ENCODE measurements around the gene KLHDC4. TPM values are rescaled to one million over a fixed set of nuclear protein-coding genes. Genes with fewer than 3 reads are reported as not detected.

The KLHDC4 gene
- total and polyA plus RNA-seq, 8 donors = 25.5 to 119 (median 43.5) TPM

- Histone ChIP-seq H3K9me3 (no peaks in the 10 kb centered on the region), H3K36me3 (no peaks in the 10 kb centered on the region)
Observed at GRCh38 chr16:87667443-87667842, 98.3 kb downstream of the KLHDC4 start.

GRCh38 chr16:87666919-87667318, 98.9 kb downstream of the KLHDC4 start:
- intact Hi-C loops (cut with DNase I; ENCODE audit: low total_unique reads) = no loop called here
- Histone ChIP-seq H3K4me3 (no peak overlapping the region), H3K9me3 (no peaks in the 10 kb centered on the region), H3K27ac (no peak overlapping the region), H3K27me3 (peaks cover 0 to 61% (median 9%) of the 10 kb centered on the region in 3 donors), H3K4me1 (no peaks in the 10 kb centered on the region), H3K36me3 (no peaks in the 10 kb centered on the region)
- DNase-seq = no peak
- TF ChIP-seq POLR2AphosphoS5 (IDR thresholded peaks at IDR 0.05) (no peak), EP300 (IDR thresholded peaks at IDR 0.05) (no peak), POLR2A (IDR thresholded peaks at IDR 0.05) (no peak)
- TF ChIP-seq, protein P1, sequence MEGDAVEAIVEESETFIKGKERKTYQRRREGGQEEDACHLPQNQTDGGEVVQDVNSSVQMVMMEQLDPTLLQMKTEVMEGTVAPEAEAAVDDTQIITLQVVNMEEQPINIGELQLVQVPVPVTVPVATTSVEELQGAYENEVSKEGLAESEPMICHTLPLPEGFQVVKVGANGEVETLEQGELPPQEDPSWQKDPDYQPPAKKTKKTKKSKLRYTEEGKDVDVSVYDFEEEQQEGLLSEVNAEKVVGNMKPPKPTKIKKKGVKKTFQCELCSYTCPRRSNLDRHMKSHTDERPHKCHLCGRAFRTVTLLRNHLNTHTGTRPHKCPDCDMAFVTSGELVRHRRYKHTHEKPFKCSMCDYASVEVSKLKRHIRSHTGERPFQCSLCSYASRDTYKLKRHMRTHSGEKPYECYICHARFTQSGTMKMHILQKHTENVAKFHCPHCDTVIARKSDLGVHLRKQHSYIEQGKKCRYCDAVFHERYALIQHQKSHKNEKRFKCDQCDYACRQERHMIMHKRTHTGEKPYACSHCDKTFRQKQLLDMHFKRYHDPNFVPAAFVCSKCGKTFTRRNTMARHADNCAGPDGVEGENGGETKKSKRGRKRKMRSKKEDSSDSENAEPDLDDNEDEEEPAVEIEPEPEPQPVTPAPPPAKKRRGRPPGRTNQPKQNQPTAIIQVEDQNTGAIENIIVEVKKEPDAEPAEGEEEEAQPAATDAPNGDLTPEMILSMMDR (IDR thresholded peaks at IDR 0.05) = no peak
- 62 to 79% (median 68%) methylated on average over 15 to 16 of the region's 16 CpGs for WGBS, 5 donors

More at GRCh38 chr16:87667443-87667842, 98.3 kb downstream of the KLHDC4 start:
- DNase-seq = no peak
- H3K4me3 ChIP-seq = no peak overlapping the region
- no peaks in the 10 kb centered on the region for H3K4me1 ChIP-seq
- intact Hi-C loops (cut with DNase I; ENCODE audit: low total_unique reads) = no loop called here
- no peak for TF ChIP-seq EP300 (IDR thresholded peaks at IDR 0.05)
- TF ChIP-seq POLR2A (IDR thresholded peaks at IDR 0.05) = no peak
- TF ChIP-seq, protein P1 (IDR thresholded peaks at IDR 0.05) = no peak
- TF ChIP-seq POLR2AphosphoS5 (IDR thresholded peaks at IDR 0.05) = no peak
- 67 to 74% (median 73%) methylated on average over 7 of the region's 7 CpGs for WGBS, 5 donors
- no peak overlapping the region for H3K27ac ChIP-seq
- H3K27me3 ChIP-seq = peaks cover 0 to 57% (median 4%) of the 10 kb centered on the region in 3 donors

DNA sequence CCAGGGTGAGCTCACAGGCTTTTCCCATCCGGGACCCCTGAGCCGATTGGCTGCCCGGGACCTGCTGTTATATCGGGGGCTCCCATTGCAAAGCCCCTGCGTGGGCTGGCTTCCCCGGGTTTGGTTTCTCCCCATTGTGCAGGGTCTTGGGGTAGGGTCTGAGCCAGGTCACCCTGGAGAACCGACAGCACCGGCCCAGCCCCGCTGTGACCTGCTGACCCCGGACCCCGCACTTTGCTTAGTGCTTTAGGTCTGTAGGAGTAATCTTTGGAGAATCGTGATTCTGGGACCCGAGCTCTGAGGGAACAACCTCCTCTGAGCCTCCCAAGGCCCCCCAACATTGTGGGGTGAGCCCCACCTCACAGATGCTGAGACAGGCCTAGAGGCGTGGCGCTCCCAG, 100.6 kb downstream of the KLHDC4 start:
- DNase-seq = no peak
- Histone ChIP-seq H3K4me3 (no peak overlapping the region), H3K27ac (no peak overlapping the region), H3K9me3 (no peaks in the 10 kb centered on the region), H3K36me3 (no peaks in the 10 kb centered on the region), H3K4me1 (no peaks in the 10 kb centered on the region), H3K27me3 (peaks cover 0 to 71% (median 14%) of the 10 kb centered on the region in 3 donors)
- TF ChIP-seq POLR2A (IDR thresholded peaks at IDR 0.05) = no peak
- TF ChIP-seq, protein P1 (IDR thresholded peaks at IDR 0.05) = no peak
- no peak for TF ChIP-seq EP300 (IDR thresholded peaks at IDR 0.05)
- TF ChIP-seq POLR2AphosphoS5 (IDR thresholded peaks at IDR 0.05) = no peak
- 84 to 89% (median 88%) methylated on average over 9 to 15 of the region's 15 CpGs; no CpG with 5 or more reads in 1 of the 5 donors for WGBS, 5 donors
- intact Hi-C loops (cut with DNase I; ENCODE audit: low total_unique reads) = no loop called here

DNA sequence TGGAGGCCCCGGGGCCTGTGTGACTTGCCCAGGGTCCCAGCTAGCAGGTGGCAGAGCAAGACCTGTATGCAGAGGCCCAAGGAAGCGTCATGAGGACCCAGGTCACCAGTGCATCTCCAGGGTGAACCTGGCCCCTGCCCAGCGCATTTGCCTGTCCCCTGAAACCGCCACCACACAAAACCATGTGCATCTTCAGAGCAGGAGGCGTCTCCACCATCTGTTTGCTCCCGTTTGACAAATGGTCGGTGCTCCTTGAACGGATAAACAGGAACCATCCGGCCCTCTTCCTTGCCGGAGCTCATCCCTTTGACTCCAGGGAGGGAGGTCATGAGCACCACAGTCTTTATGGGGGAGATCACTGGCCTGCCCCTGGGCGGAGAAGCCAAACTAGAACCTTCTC, 101.0 kb downstream of the KLHDC4 start:
- peaks cover 0 to 71% (median 18%) of the 10 kb centered on the region in 3 donors for H3K27me3 ChIP-seq
- WGBS, 5 donors = 57 to 79% (median 75%) methylated on average over 6 to 11 of the region's 11 CpGs
- intact Hi-C loops (cut with DNase I; ENCODE audit: low total_unique reads) = no loop called here

More for the DNA sequence above, 101.0 kb downstream of the KLHDC4 start:
- no peak for DNase-seq
- H3K4me1 ChIP-seq = no peaks in the 10 kb centered on the region
- no peaks in the 10 kb centered on the region for H3K9me3 ChIP-seq
- H3K36me3 ChIP-seq = no peaks in the 10 kb centered on the region
- H3K27ac ChIP-seq = no peak overlapping the region
- no peak overlapping the region for H3K4me3 ChIP-seq
- TF ChIP-seq POLR2A (IDR thresholded peaks at IDR 0.05) (no peak), POLR2AphosphoS5 (IDR thresholded peaks at IDR 0.05) (no peak), EP300 (IDR thresholded peaks at IDR 0.05) (no peak)
- TF ChIP-seq, protein P1 (IDR thresholded peaks at IDR 0.05) = no peak
